H7 (cell line): ENCODE data around the gene PIGP. TPM values are rescaled to one million over a fixed set of nuclear protein-coding genes. Genes with fewer than 3 reads are reported as not detected.

Experiments used
- total RNA-seq: library from RNA; depleted of rRNA; stranded (reverse); fragments of >200 nt; shearing (Covaris generic); gene quantifications from 2 replicates; pipeline ENCODE4 v1.2.3, GENCODE V29; 2014; rRNA removed

The PIGP gene
- total RNA-seq, 1 experiment from 2014 or later, result 7.9 TPM

Other genes with a start within 250 kb of the PIGP start
- gene HLCS, start 106.4 kb downstream of the PIGP start, total RNA-seq, result 13.0 and 14.3 TPM in 2 replicates
- 0.52 and 0.94 TPM in 2 replicates for gene RIPPLY3, start 66.4 kb downstream of the PIGP start, total RNA-seq
- 32.2 and 32.3 TPM in 2 replicates for gene TTC3, start 183 bp upstream of the PIGP start, total RNA-seq
- gene VPS26C, start 194.3 kb upstream of the PIGP start, total RNA-seq, result 56.2 and 68.5 TPM in 2 replicates